SKM-1 (cell line): ENCODE data around the gene PCDHGA3.
"Not testable (repeated sequence)": the region's sequence is repeated elsewhere in the genome, so short reads cannot be mapped to it uniquely, and the experiment has no call there.

Experiments
- DNase-seq: peaks from one replicate; lab custom pipeline; 2025; ENCODE audit not compliant: unreplicated experiment; lab: John Stamatoyannopoulos, UW

PCDHGA3 gene

DNA sequence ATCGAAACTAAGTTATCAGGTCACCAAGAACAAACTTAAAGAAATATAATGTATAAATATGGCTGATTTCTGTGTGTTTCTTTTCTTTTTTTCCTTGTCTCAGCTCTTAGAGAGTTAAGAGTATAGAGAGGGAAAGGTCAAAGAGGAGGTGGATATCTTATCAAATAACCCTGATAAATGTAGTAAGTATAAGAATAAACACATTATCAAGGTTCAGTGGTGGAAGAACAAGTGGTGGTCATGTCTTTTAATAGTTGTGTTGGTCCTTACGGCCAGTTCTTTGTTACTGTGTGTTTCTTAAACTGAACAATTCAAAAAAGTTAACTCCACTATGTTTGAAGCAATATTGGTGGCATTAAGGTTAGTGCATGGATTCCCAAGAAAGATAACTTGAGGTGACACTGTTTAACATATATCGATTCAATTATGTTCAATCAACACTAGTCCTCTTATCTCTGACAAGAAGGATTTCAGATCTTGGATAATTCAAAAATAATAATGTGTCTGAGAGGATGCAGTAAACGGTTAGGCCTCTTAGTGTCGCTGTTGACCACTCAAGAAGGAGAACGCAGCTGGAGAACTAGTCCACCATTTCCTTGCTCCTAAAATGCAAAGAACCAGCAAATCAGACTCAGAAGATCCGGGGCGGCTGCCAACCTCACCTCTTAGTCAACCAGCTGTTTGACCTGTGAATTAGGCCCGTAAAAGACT is at the start of gene PCDHGA3:
Gene PCDHGA3, plus strand, starts transcription at position 588 of the 711 bp plus-strand sequence. CDS start 205 bp downstream, outside the sequence.
- DNase-seq = no peak

DNA sequence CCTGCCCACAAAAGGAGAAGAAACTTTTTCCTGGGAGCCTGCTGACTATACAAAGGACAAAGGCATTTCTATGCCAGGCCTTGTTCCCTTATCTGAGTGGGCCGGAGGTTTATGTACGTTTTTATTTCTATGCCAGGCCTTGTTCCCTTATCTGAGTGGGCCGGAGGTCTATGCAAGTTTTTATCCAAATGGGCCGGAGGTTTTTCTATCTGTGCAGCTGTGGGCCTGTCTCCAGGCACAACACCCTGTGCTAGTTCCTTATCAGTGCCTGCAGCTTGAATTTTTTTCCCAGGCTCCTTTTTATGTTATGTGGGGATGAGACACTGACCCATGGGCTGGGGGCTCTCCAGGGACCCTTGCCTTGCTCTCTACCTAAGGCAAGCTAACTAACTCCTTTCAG is 45.3 kb upstream of the PCDHGA3 start:
- DNase-seq = no peak

- no peak for DNase-seq
Measured at GRCh38 chr5:141303756-141304155, 39.9 kb upstream of the PCDHGA3 start, which contains the start of gene SLC25A2. SLC25A2 (minus strand) TSS chr5:141304049; CDS start chr5:141303865, 184 bp downstream.

DNA sequence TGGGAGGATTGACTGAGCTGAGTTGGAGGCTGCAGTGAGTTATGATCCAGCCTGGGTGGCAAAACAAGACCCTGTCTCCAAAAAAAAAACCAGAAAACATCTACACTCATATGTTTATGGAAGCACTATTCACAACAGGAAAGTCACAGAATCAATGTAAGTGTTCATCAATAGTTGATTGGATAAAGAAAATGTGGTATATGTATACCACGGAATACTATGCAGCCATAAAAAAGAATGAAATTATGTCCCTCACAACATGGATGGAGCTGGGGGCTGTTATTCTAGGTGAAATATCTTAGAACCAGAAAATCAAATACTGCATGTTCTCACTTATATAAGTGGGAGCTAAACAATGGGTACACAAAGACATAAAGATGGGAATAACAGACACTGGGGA is 37.0 kb upstream of the PCDHGA3 start:
- DNase-seq = no peak

DNA sequence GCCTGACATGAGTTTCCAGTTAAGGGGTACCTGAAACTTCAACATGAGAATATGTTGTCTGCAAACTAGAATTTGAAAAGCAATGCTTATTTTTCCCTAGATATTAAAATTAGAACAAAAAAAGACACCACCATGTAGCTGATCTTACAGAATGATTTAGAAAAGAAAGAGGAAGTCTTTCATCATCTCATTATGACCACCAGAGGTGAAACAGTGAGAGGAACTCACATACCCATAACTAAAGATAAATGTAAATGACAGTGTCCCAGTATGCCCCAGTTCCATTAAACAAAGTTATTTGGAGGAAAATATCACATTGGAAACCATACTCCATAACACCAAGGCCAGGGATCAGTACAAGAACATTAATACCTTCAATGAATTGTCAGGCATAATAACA is 29.9 kb upstream of the PCDHGA3 start:
- no peak for DNase-seq

- not testable (repeated sequence) for DNase-seq
Measured at GRCh38 chr5:141316963-141317362, 26.7 kb upstream of the PCDHGA3 start.

- no peak for DNase-seq
Measured at GRCh38 chr5:141319202-141319601, 24.4 kb upstream of the PCDHGA3 start.

DNA sequence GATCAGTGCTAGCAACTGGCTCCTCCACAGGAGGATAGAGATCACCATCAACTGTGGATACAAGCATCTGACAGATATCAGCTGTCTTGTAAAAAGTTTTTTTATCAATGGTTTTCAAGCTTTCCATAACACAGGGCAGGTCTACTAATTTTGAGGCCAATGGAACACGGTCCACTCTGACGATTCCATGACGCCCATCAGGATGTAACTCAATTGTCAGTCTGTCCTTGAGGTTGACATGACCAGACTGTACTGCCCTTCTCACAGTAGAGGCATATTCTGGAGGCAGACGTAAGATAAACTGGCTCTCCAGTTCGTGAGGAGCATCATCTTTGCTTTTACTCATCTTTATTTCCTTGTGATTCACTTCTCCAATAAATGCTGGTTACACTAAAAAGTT is 23.9 kb upstream of the PCDHGA3 start:
- DNase-seq = no peak

- peak; percentile 62 for DNase-seq
Measured at GRCh38 chr5:141320225-141321169, 23.1 kb upstream of the PCDHGA3 start, which contains the start of gene TAF7. TAF7 (minus strand) TSS chr5:141320784; CDS start chr5:141320044, 740 bp downstream.

GRCh38 chr5:141322261-141322660 is 21.4 kb upstream of the PCDHGA3 start:
- no peak for DNase-seq

GRCh38 chr5:141326088-141326854 is 17.4 kb upstream of the PCDHGA3 start:
- DNase-seq = no peak

- no peak for DNase-seq
Measured at GRCh38 chr5:141328231-141328630, 15.4 kb upstream of the PCDHGA3 start.

DNA sequence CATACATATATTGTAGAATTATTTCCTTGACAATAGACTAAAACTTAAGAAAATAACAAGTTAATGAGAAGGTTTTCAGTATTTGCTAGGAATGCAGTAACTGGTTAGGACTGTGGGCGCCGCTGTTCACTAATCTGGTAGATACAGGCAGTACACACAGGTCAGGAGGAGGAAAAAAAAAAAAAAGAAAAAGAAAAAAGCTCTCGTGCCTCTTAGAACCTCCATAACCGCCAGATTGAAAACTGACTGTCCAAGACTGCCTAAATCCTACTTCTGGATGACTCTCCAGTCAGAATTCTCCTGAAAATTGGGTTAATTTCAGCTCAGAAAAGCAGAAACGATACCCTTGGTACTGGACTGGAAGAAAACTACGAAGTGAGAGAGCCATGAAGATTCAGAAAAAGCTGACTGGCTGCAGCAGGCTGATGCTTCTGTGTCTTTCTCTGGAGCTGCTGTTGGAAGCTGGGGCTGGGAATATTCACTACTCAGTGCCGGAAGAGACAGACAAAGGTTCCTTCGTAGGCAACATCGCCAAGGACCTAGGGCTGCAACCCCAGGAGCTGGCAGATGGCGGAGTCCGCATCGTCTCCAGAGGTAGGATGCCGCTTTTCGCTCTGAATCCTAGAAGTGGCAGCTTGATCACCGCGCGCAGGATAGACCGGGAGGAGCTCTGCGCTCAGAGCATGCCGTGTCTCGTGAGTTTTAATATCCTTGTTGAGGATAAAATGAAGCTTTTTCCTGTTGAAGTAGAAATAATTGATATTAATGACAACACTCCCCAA is 13.1 kb upstream of the PCDHGA3 start, which contains the start of gene PCDHGA1:
Gene PCDHGA1, plus strand, starts transcription at position 216 of the 782 bp plus-strand sequence.
- DNase-seq = no peak

- DNase-seq = not testable (repeated sequence)
Measured at GRCh38 chr5:141332571-141332970, 11.1 kb upstream of the PCDHGA3 start.

GRCh38 chr5:141338538-141339306 is 4.9 kb upstream of the PCDHGA3 start, which contains the start of gene PCDHGA2:
PCDHGA2 (plus strand) TSS chr5:141338760.
- no peak for DNase-seq

DNA sequence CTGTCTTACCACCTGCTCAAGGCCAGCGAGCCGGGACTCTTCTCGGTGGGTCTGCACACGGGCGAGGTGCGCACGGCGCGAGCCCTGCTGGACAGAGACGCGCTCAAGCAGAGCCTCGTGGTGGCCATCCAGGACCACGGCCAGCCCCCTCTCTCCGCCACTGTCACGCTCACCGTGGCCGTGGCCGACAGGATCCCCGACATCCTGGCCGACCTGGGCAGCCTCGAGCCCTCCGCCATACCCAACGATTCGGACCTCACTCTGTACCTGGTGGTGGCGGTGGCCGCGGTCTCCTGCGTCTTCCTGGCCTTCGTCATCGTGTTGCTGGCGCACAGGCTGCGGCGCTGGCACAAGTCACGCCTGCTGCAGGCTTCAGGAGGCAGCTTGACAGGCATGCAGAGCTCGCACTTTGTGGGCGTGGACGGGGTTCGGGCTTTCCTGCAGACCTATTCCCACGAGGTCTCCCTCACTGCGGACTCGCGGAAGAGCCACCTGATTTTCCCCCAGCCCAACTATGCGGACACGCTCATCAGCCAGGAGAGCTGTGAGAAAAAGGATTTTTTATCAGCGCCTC is 2.8 kb upstream of the PCDHGA3 start:
- DNase-seq = not testable (repeated sequence)

DNA sequence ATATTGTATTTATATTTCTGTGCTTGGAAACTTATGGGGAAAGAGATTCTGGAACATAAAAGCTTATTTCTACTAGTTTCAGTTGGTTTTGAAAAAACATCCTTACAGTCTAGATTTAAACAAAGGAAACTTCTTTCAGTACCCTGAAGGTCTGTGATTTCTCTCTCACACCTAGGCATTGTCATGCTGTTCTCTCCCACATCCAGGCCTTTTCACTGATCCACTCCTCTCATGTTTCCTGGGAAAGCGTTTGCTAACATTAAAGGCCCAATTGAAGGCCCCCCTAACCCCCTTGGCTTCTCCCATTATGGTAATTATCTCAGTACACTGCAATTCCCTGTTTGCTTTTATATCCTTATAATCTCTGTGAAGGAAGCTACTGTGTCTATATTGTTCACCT is 856 bp upstream of the PCDHGA3 start:
- no peak for DNase-seq

DNA sequence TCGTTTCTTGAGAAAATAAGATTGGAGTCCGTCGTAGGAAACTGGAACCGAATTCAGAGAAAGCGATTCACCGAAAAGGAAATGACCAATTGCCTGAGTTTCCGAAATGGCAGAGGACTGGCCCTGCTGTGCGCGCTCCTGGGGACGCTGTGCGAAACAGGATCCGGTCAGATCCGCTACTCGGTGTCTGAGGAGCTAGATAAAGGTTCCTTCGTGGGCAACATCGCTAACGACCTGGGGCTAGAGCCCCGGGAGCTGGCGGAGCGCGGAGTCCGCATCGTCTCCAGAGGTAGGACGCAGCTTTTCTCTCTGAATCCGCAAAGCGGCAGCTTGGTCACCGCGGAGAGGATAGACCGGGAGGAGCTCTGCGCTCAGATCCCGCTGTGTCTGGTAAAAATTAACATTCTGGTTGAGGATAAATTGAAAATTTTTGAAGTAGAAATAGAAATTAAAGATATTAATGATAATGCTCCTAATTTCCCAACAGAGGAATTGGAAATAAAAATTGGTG is 379 bp downstream of the PCDHGA3 start:
- no peak for DNase-seq

DNA sequence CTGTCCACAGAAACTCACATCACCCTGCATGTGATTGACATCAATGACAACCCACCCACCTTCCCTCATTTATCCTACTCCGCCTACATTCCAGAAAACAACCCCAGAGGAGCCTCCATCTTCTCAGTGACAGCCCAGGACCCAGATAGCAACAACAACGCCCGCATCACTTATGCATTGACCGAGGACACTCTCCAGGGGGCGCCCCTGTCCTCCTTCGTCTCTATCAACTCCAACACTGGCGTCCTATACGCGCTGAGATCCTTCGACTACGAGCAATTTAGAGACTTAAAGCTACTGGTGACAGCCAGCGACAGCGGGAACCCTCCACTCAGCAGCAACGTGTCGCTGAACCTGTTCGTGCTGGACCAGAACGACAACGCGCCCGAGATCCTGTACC is 1.7 kb downstream of the PCDHGA3 start:
- DNase-seq = no peak
